IMR-90 (cell line): ENCODE data around the gene TMTC2. TPM values are rescaled to one million over a fixed set of nuclear protein-coding genes. Genes with fewer than 3 reads are reported as not detected.

Experiments used
- ATAC-seq: fragments of 200-7000 bp; cut with Tn5 transposase; 2 replicates; pipeline ENCODE4 v1.9.1; 2020; ENCODE audit warnings: low read depth, mild to moderate bottlenecking, moderate library complexity
- BruUV-seq: library from RNA; stranded (reverse); fragments of 400-500 nt; replicated peaks from 2 replicates; lab custom pipeline; 2021; lab: Mats Ljungman, UMichigan
- CTCF ChIA-PET: fragments of 300-600 bp; formaldehyde crosslinking; extraction: SDS; loops from one replicate; lab custom pipeline; 2021; ENCODE audit warnings: antibody characterized with exemption; lab: Yijun Ruan, JAX
- POLR2A ChIA-PET: fragments of 300-600 bp; sonication (Branson Sonifier 250); formaldehyde crosslinking; loops from one replicate; lab custom pipeline; 2022; ENCODE audit warnings: antibody characterized with exemption; ENCODE audit not compliant: unreplicated experiment; lab: Charles Lee
- DNase-seq: peaks from one replicate; pipeline ENCODE4 v3.0.0; 2013
- H2AFZ ChIP-seq: replicated peaks from 2 replicates; pipeline ENCODE3; 2013; ENCODE audit warnings: low read length, mild to moderate bottlenecking; ENCODE audit not compliant: poor library complexity
- H2AK5ac ChIP-seq: 2 replicates; pipeline ENCODE4 v1.6.1; 2013; ENCODE audit warnings: low read depth, low read length, inconsistent platforms
- H2AK9ac ChIP-seq: replicated peaks from 2 replicates; pipeline ENCODE3; 2013; ENCODE audit warnings: mild to moderate bottlenecking, low read depth, low read length, moderate library complexity; ENCODE audit not compliant: poor library complexity
- H2BK120ac ChIP-seq: 2 replicates; pipeline ENCODE4 v1.6.1; 2013; ENCODE audit warnings: low read depth, low read length, inconsistent platforms
- H2BK15ac ChIP-seq: 3 replicates; pipeline ENCODE4 v1.6.1; 2013; ENCODE audit warnings: low read depth, low read length, inconsistent platforms
- H2BK20ac ChIP-seq: 2 replicates; pipeline ENCODE4 v1.6.1; 2013; ENCODE audit warnings: low read depth, mild to moderate bottlenecking, inconsistent platforms, low read length, moderate library complexity
- H2BK5ac ChIP-seq: 2 replicates; pipeline ENCODE4 v1.6.1; 2013; ENCODE audit warnings: mild to moderate bottlenecking, low read depth, low read length, inconsistent platforms; ENCODE audit not compliant: poor library complexity, severe bottlenecking
- H3K14ac ChIP-seq: replicated peaks from 2 replicates; pipeline ENCODE4 v1.6.1; 2013; ENCODE audit warnings: low read depth, low read length, inconsistent platforms
- H3K18ac ChIP-seq: 2 replicates; pipeline ENCODE4 v1.6.1; 2013; ENCODE audit warnings: low read depth, low read length, control low read depth
- H3K23ac ChIP-seq: 2 replicates; pipeline ENCODE4 v1.6.1; 2013; ENCODE audit warnings: low read depth, low read length, inconsistent platforms
- H3K27ac ChIP-seq: 2 replicates; pipeline ENCODE4 v1.5.1; 2013; ENCODE audit warnings: mild to moderate bottlenecking, control low read depth, low read length; ENCODE audit not compliant: insufficient read depth
- H3K27me3 ChIP-seq: 2 replicates; pipeline ENCODE4 v1.6.1; 2013; ENCODE audit warnings: low read length; ENCODE audit not compliant: control insufficient read depth, insufficient read depth
- H3K36me3 ChIP-seq: 2 replicates; pipeline ENCODE4 v1.6.1; 2013; ENCODE audit warnings: low read length, mixed read lengths; ENCODE audit not compliant: control insufficient read depth, insufficient read depth
- H3K4ac ChIP-seq: 2 replicates; pipeline ENCODE4 v1.6.1; 2013; ENCODE audit warnings: low read depth, low read length, inconsistent platforms
- H3K4me1 ChIP-seq: 2 replicates; pipeline ENCODE4 v1.6.1; 2013; ENCODE audit warnings: low read length, mixed read lengths; ENCODE audit not compliant: control insufficient read depth, insufficient read depth
- H3K4me2 ChIP-seq: 2 replicates; pipeline ENCODE4 v1.6.1; 2013; ENCODE audit warnings: low read depth, mild to moderate bottlenecking, control low read depth, low read length, moderate library complexity
- H3K4me3 ChIP-seq: 2 replicates; pipeline ENCODE4 v1.5.1; 2013; ENCODE audit warnings: low read depth, mild to moderate bottlenecking, control low read depth, low read length, moderate library complexity; ENCODE audit not compliant: insufficient read depth
- H3K56ac ChIP-seq: 2 replicates; pipeline ENCODE4 v1.6.1; 2013; ENCODE audit warnings: low read length, inconsistent platforms; ENCODE audit not compliant: insufficient read depth; ENCODE audit errors: extremely low read depth
- H3K79me1 ChIP-seq, 2 experiments: 2 replicates each; pipeline ENCODE4 v1.6.1; 2013; ENCODE audit warnings: low read length in 2 of 2, inconsistent platforms in 1 of 2, low read depth in 1 of 2
- H3K9ac ChIP-seq: 2 replicates; pipeline ENCODE4 v1.6.1; 2013; ENCODE audit warnings: low read depth, low read length, control low read depth
- H3K9me1 ChIP-seq: 2 replicates; pipeline ENCODE4 v1.6.1; 2013; ENCODE audit warnings: low read length, inconsistent platforms; ENCODE audit not compliant: insufficient read depth
- H3K9me3 ChIP-seq: 2 replicates; pipeline ENCODE4 v1.6.1; 2013; ENCODE audit warnings: low read length; ENCODE audit not compliant: control insufficient read depth, insufficient read depth
- H4K20me1 ChIP-seq: 2 replicates; pipeline ENCODE4 v1.6.1; 2013; ENCODE audit warnings: low read length, inconsistent platforms; ENCODE audit not compliant: insufficient read depth
- H4K5ac ChIP-seq: 2 replicates; pipeline ENCODE4 v1.6.1; 2013; ENCODE audit warnings: mild to moderate bottlenecking, low read depth, low read length, control low read depth
- H4K8ac ChIP-seq, 2 experiments: 2 replicates each; pipeline ENCODE4 v1.6.1; 2013; ENCODE audit warnings: low read depth in 2 of 2, low read length in 2 of 2, control low read depth in 1 of 2, inconsistent platforms in 1 of 2
- H4K91ac ChIP-seq: 2 replicates; pipeline ENCODE4 v1.6.1; 2013; ENCODE audit warnings: low read depth, low read length, inconsistent platforms; ENCODE audit not compliant: insufficient read depth
- FOS ChIP-seq: fragments of 150-350 bp; IDR thresholded peaks from 2 replicates; pipeline ENCODE4 v1.6.1; 2016; ENCODE audit warnings: low read depth, low read length
- MAFK ChIP-seq: IDR thresholded peaks from 2 replicates; pipeline ENCODE4 v1.6.1; 2012; ENCODE audit warnings: low read depth, low read length, improper control_type of control experiment
- MAZ ChIP-seq: IDR thresholded peaks from 2 replicates; pipeline ENCODE4 v1.6.1; 2012; ENCODE audit warnings: low read depth, mild to moderate bottlenecking, low read length, improper control_type of control experiment, moderate library complexity, borderline replicate concordance
- POLR2A ChIP-seq: IDR thresholded peaks from 2 replicates; pipeline ENCODE4 v1.6.1; 2012; ENCODE audit warnings: mild to moderate bottlenecking, low read depth, low read length
- RAD21 ChIP-seq: IDR thresholded peaks from 2 replicates; pipeline ENCODE4 v1.6.1; 2012; ENCODE audit warnings: low read length, improper control_type of control experiment
- RCOR1 ChIP-seq: IDR thresholded peaks from 2 replicates; pipeline ENCODE4 v1.6.1; 2012; ENCODE audit warnings: mild to moderate bottlenecking, low read length, improper control_type of control experiment; ENCODE audit not compliant: insufficient replicate concordance
- RFX5 ChIP-seq: IDR thresholded peaks from 2 replicates; pipeline ENCODE4 v1.8.0; 2012; ENCODE audit warnings: low read depth, mild to moderate bottlenecking, low read length, moderate library complexity
- SMC3 ChIP-seq: fragments of 150-350 bp; IDR thresholded peaks from 2 replicates; pipeline ENCODE4 v1.6.1; 2016; ENCODE audit warnings: low read depth, mild to moderate bottlenecking, antibody characterized with exemption, low read length, moderate library complexity
- dilution Hi-C: fragments of 300-500 bp; cut with HindIII; formaldehyde crosslinking; loops from one replicate; pipeline ENCODE4 v1.14.3; 2018; ENCODE audit warnings: low sequenced_read_pairs; ENCODE audit not compliant: unreplicated experiment
- in situ Hi-C: fragments of 300-500 bp; cut with MboI; formaldehyde crosslinking; loops from 3 replicates; pipeline ENCODE4 v1.14.3; 2019; ENCODE audit warnings: low sequenced_read_pairs, inconsistent platforms, mixed read lengths
- intact Hi-C: fragments of 100-400 bp; cut with micrococcal nuclease; formaldehyde crosslinking; loops from 2 replicates; pipeline ENCODE4 v1.10.0; 2022
- polyA plus RNA-seq, 3 experiments: library from polyadenylated mRNA; depleted of rRNA; stranded (reverse); fragments of >200 nt; gene quantifications; 2 replicates each; pipeline ENCODE4 v1.2.3, GENCODE V29; 2012; ENCODE audit warnings: low replicate concordance in 1 of 3
- total RNA-seq: library from RNA; depleted of rRNA; stranded (reverse); fragments of >200 nt; gene quantifications from 2 replicates; pipeline ENCODE4 v1.2.3, GENCODE V29; 2012
- TF ChIP-seq, protein P1 (sequence below): conservative IDR thresholded peaks from 2 replicates; pipeline ENCODE4 v1.5.1; 2012; ENCODE audit warnings: mild to moderate bottlenecking, low read depth, low read length, improper control_type of control experiment
- TF ChIP-seq, protein P2 (sequence below): fragments of 150-350 bp; IDR thresholded peaks from 2 replicates; pipeline ENCODE4 v1.6.1; 2017; ENCODE audit warnings: mild to moderate bottlenecking, antibody characterized with exemption, low read length, low read depth
- TF ChIP-seq, protein P3 (sequence below): fragments of 150-350 bp; IDR thresholded peaks from 2 replicates; pipeline ENCODE4 v1.6.1; 2016; ENCODE audit warnings: low read depth, mild to moderate bottlenecking, low read length, moderate library complexity, borderline replicate concordance

The TMTC2 gene
- total and polyA plus RNA-seq, 2 of the 4 experiments (the other 2 are of a cell fraction), result 0.56 to 1.4 TPM

DNA sequence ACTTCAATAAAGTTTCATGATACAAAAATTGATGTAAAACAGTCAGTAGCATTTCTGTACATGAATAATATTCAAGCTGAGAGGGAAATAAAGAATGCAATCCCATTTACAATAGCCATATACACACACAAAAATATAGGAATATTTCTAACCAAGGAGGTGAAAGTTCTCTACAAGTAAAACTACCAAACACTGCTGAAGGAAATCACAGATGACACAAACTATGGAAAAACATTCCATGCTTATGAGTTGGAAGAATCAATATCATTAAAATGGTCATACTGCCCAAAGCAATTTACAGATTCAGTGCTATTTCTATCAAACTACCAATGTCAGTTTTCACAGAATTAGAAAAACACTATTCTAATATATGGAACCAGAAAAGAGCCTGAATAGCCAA lies 272.3 kb downstream of the TMTC2 start:
- no TSS peak for BruUV-seq
- H3K4me2 ChIP-seq, result no peak overlapping the region
- H3K4ac ChIP-seq, result no peak overlapping the region
- no peak overlapping the region for H2BK20ac ChIP-seq
- dilution Hi-C loops (no loop called here), in situ Hi-C loops (no loop called here), intact Hi-C loops (no loop called here)
- no peaks in the 10 kb centered on the region for H3K27me3 ChIP-seq
- CTCF ChIA-PET, result no interaction called here
- no peak overlapping the region for H3K27ac ChIP-seq
- no peak for DNase-seq
- H3K23ac ChIP-seq, result no peak overlapping the region
- H3K9ac ChIP-seq, result no peak overlapping the region
- no peak overlapping the region for H2BK5ac ChIP-seq
- no peaks in the 10 kb centered on the region for H3K4me1 ChIP-seq
- H2AK5ac ChIP-seq, result no peak overlapping the region
- no peak overlapping the region for H4K5ac ChIP-seq
- H3K18ac ChIP-seq, result no peak overlapping the region
- no peak overlapping the region for H2BK120ac ChIP-seq
- H3K14ac ChIP-seq, result no peak overlapping the region
- H3K9me1 ChIP-seq, result no peaks in the 10 kb centered on the region
- H4K20me1 ChIP-seq, result no peaks in the 10 kb centered on the region
- POLR2A ChIA-PET, result no interaction called here
- no peak for ATAC-seq
- no peak overlapping the region for H4K8ac ChIP-seq
- H2AK9ac ChIP-seq, result no peak overlapping the region
- no peak overlapping the region for H2BK15ac ChIP-seq
- no peaks in the 10 kb centered on the region for H3K79me1 ChIP-seq
- no peak overlapping the region for H2AFZ ChIP-seq
- TF ChIP-seq, protein P1, sequence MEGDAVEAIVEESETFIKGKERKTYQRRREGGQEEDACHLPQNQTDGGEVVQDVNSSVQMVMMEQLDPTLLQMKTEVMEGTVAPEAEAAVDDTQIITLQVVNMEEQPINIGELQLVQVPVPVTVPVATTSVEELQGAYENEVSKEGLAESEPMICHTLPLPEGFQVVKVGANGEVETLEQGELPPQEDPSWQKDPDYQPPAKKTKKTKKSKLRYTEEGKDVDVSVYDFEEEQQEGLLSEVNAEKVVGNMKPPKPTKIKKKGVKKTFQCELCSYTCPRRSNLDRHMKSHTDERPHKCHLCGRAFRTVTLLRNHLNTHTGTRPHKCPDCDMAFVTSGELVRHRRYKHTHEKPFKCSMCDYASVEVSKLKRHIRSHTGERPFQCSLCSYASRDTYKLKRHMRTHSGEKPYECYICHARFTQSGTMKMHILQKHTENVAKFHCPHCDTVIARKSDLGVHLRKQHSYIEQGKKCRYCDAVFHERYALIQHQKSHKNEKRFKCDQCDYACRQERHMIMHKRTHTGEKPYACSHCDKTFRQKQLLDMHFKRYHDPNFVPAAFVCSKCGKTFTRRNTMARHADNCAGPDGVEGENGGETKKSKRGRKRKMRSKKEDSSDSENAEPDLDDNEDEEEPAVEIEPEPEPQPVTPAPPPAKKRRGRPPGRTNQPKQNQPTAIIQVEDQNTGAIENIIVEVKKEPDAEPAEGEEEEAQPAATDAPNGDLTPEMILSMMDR, result no peak
- TF ChIP-seq, protein P2, sequence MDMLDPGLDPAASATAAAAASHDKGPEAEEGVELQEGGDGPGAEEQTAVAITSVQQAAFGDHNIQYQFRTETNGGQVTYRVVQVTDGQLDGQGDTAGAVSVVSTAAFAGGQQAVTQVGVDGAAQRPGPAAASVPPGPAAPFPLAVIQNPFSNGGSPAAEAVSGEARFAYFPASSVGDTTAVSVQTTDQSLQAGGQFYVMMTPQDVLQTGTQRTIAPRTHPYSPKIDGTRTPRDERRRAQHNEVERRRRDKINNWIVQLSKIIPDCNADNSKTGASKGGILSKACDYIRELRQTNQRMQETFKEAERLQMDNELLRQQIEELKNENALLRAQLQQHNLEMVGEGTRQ, result no peak
- no peak for TF ChIP-seq MAZ
- TF ChIP-seq RFX5, result no peak
- TF ChIP-seq MAFK, result no peak
- TF ChIP-seq FOS, result no peak
- no peak for TF ChIP-seq POLR2A
- TF ChIP-seq, protein P3, sequence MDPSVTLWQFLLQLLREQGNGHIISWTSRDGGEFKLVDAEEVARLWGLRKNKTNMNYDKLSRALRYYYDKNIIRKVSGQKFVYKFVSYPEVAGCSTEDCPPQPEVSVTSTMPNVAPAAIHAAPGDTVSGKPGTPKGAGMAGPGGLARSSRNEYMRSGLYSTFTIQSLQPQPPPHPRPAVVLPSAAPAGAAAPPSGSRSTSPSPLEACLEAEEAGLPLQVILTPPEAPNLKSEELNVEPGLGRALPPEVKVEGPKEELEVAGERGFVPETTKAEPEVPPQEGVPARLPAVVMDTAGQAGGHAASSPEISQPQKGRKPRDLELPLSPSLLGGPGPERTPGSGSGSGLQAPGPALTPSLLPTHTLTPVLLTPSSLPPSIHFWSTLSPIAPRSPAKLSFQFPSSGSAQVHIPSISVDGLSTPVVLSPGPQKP, result no peak
- TF ChIP-seq RAD21, result no peak
- TF ChIP-seq SMC3, result no peak
- TF ChIP-seq RCOR1, result no peak
- no peaks in the 10 kb centered on the region for H3K36me3 ChIP-seq
- no peak overlapping the region for H4K91ac ChIP-seq
- H3K56ac ChIP-seq, result no peak overlapping the region
- no peaks in the 10 kb centered on the region for H3K9me3 ChIP-seq
- no peak overlapping the region for H3K4me3 ChIP-seq
